ENCODE data around the gene CLSTN2. TPM values are rescaled to one million over a fixed set of nuclear protein-coding genes. Genes with fewer than 3 reads are reported as not detected.

Gene CLSTN2
- total and polyA plus RNA-seq, 2 of the 13 experiments (the other 11 are each of a cell fraction or from before 2014, with no cell fraction given): not detected

DNA sequence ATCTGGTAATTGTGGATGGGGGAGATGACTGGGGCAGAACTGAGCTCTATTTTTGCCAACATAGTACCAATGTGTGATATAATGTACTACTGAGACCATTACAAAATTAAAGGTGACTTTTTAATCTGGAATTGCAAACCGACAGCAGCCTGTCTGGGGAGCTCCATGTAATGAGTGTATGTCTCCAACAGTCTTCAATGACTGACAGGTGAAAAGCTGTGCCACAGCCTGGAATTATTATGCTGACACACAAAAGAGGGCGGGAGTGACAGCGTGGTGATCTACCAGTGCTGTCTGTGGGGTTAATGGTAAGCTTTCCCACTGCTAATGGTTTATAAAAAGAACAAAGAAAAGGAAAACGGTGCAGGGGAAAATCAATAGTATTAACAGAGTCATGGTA is 143.4 kb downstream of the CLSTN2 start:
- no peak for DNase-seq (ENCODE audit: low spot score)
- Histone ChIP-seq H3K27ac (ENCODE audit: extremely low read length, insufficient read depth, low read length) (no peak overlapping the region), H3K4me2 (ENCODE audit: low read depth, low read length) (no peak overlapping the region), H3K79me2 (ENCODE audit: insufficient read depth, low read length) (no peaks in the 10 kb centered on the region), H2AFZ (ENCODE audit: low read length) (no peak overlapping the region), H3K4me1 (ENCODE audit: insufficient read depth, low read length) (no peaks in the 10 kb centered on the region), H3K9ac (ENCODE audit: insufficient read depth, low read depth, low read length) (no peak overlapping the region), H3K36me3 (replicated peaks in 1 of 2; ENCODE audit: control insufficient read depth in 1 of 2, insufficient read depth in 2 of 2, low read length in 2 of 2) (no peaks in the 10 kb centered on the region), H3K4me3 (replicated peaks in 1 of 3; ENCODE audit: insufficient read depth in 1 of 3, low read depth in 2 of 3, low read length in 3 of 3) (no peak overlapping the region), H3K9me3 (ENCODE audit: low read length) (no peaks in the 10 kb centered on the region), H3K27me3 (ENCODE audit: control insufficient read depth in 1 of 2, insufficient read depth in 2 of 2, low read length in 2 of 2) (no peaks in the 10 kb centered on the region; a peak in 1 of 5 replicates), H4K20me1 (ENCODE audit: insufficient read depth, low read length) (no peaks in the 10 kb centered on the region)
- POLR2A ChIA-PET: no interaction called here
- FAIRE-seq: no peak
- no TSS peak for BruUV-seq (replicated peaks)
- CTCF ChIA-PET (ENCODE audit: low intra/inter-chr PET ratio, low total read pairs): no interaction called here
- intact Hi-C loops (cut with micrococcal nuclease; ENCODE audit: unreplicated experiment) (no loop called here), in situ Hi-C loops (cut with HindIII; ENCODE audit: extremely low pct_ligation_motif_present, low pct_unique_long_range_greater_than_20kb) (no loop called here)
- no peak for TF ChIP-seq ZNF652 (CRISPR knock-in tag; IDR thresholded peaks at IDR 0.05; ENCODE audit: borderline replicate concordance, low read depth)
- TF ChIP-seq, protein P1, sequence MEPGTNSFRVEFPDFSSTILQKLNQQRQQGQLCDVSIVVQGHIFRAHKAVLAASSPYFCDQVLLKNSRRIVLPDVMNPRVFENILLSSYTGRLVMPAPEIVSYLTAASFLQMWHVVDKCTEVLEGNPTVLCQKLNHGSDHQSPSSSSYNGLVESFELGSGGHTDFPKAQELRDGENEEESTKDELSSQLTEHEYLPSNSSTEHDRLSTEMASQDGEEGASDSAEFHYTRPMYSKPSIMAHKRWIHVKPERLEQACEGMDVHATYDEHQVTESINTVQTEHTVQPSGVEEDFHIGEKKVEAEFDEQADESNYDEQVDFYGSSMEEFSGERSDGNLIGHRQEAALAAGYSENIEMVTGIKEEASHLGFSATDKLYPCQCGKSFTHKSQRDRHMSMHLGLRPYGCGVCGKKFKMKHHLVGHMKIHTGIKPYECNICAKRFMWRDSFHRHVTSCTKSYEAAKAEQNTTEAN (CRISPR knock-in tag; conservative IDR thresholded peaks at IDR 0.05): no peak
- 3% methylated on average over 4 of the region's 4 CpGs for WGBS (ENCODE audit: low lambda C conversion rate)
- ATAC-seq: no peak

DNA sequence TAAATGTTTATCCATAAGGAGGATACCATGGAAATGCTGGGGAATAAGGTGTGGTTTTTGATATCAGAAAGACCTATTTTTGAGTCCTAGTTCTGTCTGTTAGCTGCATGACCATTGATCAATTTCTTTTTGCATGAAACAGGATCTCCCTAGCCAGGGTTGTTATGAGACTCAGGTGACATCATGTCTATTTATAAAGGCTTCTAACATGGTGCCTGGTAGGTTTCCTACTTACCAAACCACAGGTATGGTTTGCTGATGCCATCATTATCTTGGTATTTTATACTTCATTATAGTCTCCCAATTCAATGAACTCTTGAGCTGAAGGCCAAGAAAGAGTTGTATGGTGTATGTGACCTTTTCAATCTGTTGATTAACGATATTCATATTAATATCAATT is 144.0 kb downstream of the CLSTN2 start:
- Histone ChIP-seq H3K79me2 (ENCODE audit: insufficient read depth, low read length) (no peaks in the 10 kb centered on the region), H2AFZ (ENCODE audit: low read length) (no peak overlapping the region), H3K36me3 (replicated peaks in 1 of 2; ENCODE audit: control insufficient read depth in 1 of 2, insufficient read depth in 2 of 2, low read length in 2 of 2) (no peaks in the 10 kb centered on the region), H3K9ac (ENCODE audit: insufficient read depth, low read depth, low read length) (no peak overlapping the region), H3K4me2 (ENCODE audit: low read depth, low read length) (no peak overlapping the region), H3K27ac (ENCODE audit: extremely low read length, insufficient read depth, low read length) (no peak overlapping the region), H3K4me3 (replicated peaks in 1 of 3; ENCODE audit: insufficient read depth in 1 of 3, low read depth in 2 of 3, low read length in 3 of 3) (no peak overlapping the region), H3K9me3 (ENCODE audit: low read length) (no peaks in the 10 kb centered on the region), H3K27me3 (ENCODE audit: control insufficient read depth in 1 of 2, insufficient read depth in 2 of 2, low read length in 2 of 2) (no peaks in the 10 kb centered on the region; a peak in 1 of 5 replicates), H3K4me1 (ENCODE audit: insufficient read depth, low read length) (no peaks in the 10 kb centered on the region), H4K20me1 (ENCODE audit: insufficient read depth, low read length) (no peaks in the 10 kb centered on the region)
- intact Hi-C loops (cut with micrococcal nuclease; ENCODE audit: unreplicated experiment): no loop called here
- FAIRE-seq: no peak
- ATAC-seq: no peak
- ChIA-PET POLR2A (no interaction called here), CTCF (ENCODE audit: low intra/inter-chr PET ratio, low total read pairs) (no interaction called here)
- no peak for DNase-seq (ENCODE audit: low spot score)
- WGBS (ENCODE audit: low lambda C conversion rate): 0% methylated on average over 1 of the region's 1 CpG
- BruUV-seq (replicated peaks): no TSS peak
- in situ Hi-C loops (cut with HindIII; ENCODE audit: extremely low pct_ligation_motif_present, low pct_unique_long_range_greater_than_20kb): no loop called here
- TF ChIP-seq ZNF331 (CRISPR knock-in tag; IDR thresholded peaks at IDR 0.05): no peak
- no peak for TF ChIP-seq NFRKB (IDR thresholded peaks at IDR 0.05)
- TF ChIP-seq BRCA1 (CRISPR knock-in tag; IDR thresholded peaks at IDR 0.05): no peak
- TF ChIP-seq ATF7-NPFF (CRISPR knock-in tag; IDR thresholded peaks at IDR 0.05; ENCODE audit: low read depth): no peak
- no peak for TF ChIP-seq ZNF570 (CRISPR knock-in tag; IDR thresholded peaks at IDR 0.05; ENCODE audit: borderline replicate concordance)
- no peak for TF ChIP-seq KLF15 (CRISPR knock-in tag; IDR thresholded peaks at IDR 0.05; ENCODE audit: borderline replicate concordance)
- TF ChIP-seq MED8 (CRISPR knock-in tag; IDR thresholded peaks at IDR 0.05; ENCODE audit: insufficient replicate concordance): no peak
- TF ChIP-seq, protein P2, sequence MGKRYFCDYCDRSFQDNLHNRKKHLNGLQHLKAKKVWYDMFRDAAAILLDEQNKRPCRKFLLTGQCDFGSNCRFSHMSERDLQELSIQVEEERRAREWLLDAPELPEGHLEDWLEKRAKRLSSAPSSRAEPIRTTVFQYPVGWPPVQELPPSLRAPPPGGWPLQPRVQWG (CRISPR knock-in tag; IDR thresholded peaks at IDR 0.05; ENCODE audit: borderline replicate concordance, low read depth): no peak
- TF ChIP-seq ZSCAN29 (CRISPR knock-in tag; conservative IDR thresholded peaks at IDR 0.05): no peak
- TF ChIP-seq, protein P3, sequence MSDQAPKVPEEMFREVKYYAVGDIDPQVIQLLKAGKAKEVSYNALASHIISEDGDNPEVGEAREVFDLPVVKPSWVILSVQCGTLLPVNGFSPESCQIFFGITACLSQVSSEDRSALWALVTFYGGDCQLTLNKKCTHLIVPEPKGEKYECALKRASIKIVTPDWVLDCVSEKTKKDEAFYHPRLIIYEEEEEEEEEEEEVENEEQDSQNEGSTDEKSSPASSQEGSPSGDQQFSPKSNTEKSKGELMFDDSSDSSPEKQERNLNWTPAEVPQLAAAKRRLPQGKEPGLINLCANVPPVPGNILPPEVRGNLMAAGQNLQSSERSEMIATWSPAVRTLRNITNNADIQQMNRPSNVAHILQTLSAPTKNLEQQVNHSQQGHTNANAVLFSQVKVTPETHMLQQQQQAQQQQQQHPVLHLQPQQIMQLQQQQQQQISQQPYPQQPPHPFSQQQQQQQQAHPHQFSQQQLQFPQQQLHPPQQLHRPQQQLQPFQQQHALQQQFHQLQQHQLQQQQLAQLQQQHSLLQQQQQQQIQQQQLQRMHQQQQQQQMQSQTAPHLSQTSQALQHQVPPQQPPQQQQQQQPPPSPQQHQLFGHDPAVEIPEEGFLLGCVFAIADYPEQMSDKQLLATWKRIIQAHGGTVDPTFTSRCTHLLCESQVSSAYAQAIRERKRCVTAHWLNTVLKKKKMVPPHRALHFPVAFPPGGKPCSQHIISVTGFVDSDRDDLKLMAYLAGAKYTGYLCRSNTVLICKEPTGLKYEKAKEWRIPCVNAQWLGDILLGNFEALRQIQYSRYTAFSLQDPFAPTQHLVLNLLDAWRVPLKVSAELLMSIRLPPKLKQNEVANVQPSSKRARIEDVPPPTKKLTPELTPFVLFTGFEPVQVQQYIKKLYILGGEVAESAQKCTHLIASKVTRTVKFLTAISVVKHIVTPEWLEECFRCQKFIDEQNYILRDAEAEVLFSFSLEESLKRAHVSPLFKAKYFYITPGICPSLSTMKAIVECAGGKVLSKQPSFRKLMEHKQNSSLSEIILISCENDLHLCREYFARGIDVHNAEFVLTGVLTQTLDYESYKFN (CRISPR knock-in tag; conservative IDR thresholded peaks at IDR 0.05): no peak
- TF ChIP-seq RBM39 (IDR thresholded peaks at IDR 0.05; ENCODE audit: low read depth, low read length, poor library complexity, severe bottlenecking): no peak
- TF ChIP-seq ZNF230 (CRISPR knock-in tag; IDR thresholded peaks at IDR 0.05): no peak
- no peak for TF ChIP-seq ZNF326 (CRISPR knock-in tag; IDR thresholded peaks at IDR 0.05; ENCODE audit: borderline replicate concordance)
